ENCODE measurements around the gene CDC20. TPM values are rescaled to one million over a fixed set of nuclear protein-coding genes. Genes with fewer than 3 reads are reported as not detected.

The CDC20 gene
- total and polyA plus RNA-seq, 2 experiments from 2014 or later = 207 to 252 TPM

DNA sequence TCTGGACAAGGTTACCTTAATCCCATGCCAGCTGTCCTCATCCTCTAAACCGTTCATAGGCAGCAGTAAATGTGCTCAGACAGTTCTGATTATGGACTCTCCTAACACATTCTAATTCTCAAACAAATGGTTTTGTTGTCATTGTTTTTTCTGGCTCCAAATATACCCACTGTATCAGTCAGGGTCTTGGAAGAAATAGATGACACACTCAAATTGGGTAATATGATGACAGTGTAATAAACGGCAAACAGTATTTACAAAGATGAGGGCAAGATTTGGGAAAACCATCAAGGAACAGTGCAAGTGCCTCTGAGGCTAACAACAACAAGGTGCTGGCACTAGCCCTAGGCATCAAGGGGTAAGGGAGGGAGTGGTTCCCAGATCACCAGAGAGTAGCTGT, 4.3 kb upstream of the CDC20 start:
- Mint-ChIP-seq H3K27ac (no peak overlapping the region; the same call in 1 of the 2 replicates), H3K27me3 (ENCODE audit: insufficient read depth, low read depth, poor library complexity) (peaks cover 17% of the 10 kb centered on the region), H3K36me3 (ENCODE audit: low read depth) (peaks cover 6% of the 10 kb centered on the region), H3K9me3 (no peaks in the 10 kb centered on the region), H3K4me1 (peaks cover 21% of the 10 kb centered on the region), H3K4me3 (no peak overlapping the region; the same call in 2 of the 3 replicates)
- Histone ChIP-seq H3K27me3 (ENCODE audit: insufficient read depth) (no peaks in the 10 kb centered on the region), H3K4me3 (no peak overlapping the region), H3K9me2 (ENCODE audit: insufficient read depth) (no peaks in the 10 kb centered on the region), H4K20me1 (replicated peaks; ENCODE audit: insufficient read depth) (no peaks in the 10 kb centered on the region; the same call in 1 of the 2 replicates), H3F3A (replicated peaks; ENCODE audit: low read depth) (peaks cover 9% of the 10 kb centered on the region; the same call in 1 of the 2 replicates), H3K27ac (ENCODE audit: low read depth) (no peak overlapping the region), H3K79me2 (replicated peaks; ENCODE audit: insufficient read depth) (peaks cover 10% of the 10 kb centered on the region), H3K4me1 (ENCODE audit: insufficient read depth) (peaks cover 18% of the 10 kb centered on the region), H3K36me3 (ENCODE audit: insufficient read depth) (peaks cover under 1% of the 10 kb centered on the region; the same call in 1 of the 2 replicates), H3K4me2 (no peak overlapping the region), H2AFZ (no peak overlapping the region)
- DNase-seq (ENCODE audit: low spot score) (no peak), ATAC-seq (no peak)
- no peak for TF ChIP-seq EZH2 (IDR thresholded peaks at IDR 0.05; ENCODE audit: low read depth, unreplicated experiment)
- TF ChIP-seq ZNF114 (CRISPR knock-in tag; IDR thresholded peaks at IDR 0.05) = no peak
- TF ChIP-seq STAT1 (IDR thresholded peaks at IDR 0.05; ENCODE audit: unreplicated experiment) = no peak
- TF ChIP-seq, protein P1, sequence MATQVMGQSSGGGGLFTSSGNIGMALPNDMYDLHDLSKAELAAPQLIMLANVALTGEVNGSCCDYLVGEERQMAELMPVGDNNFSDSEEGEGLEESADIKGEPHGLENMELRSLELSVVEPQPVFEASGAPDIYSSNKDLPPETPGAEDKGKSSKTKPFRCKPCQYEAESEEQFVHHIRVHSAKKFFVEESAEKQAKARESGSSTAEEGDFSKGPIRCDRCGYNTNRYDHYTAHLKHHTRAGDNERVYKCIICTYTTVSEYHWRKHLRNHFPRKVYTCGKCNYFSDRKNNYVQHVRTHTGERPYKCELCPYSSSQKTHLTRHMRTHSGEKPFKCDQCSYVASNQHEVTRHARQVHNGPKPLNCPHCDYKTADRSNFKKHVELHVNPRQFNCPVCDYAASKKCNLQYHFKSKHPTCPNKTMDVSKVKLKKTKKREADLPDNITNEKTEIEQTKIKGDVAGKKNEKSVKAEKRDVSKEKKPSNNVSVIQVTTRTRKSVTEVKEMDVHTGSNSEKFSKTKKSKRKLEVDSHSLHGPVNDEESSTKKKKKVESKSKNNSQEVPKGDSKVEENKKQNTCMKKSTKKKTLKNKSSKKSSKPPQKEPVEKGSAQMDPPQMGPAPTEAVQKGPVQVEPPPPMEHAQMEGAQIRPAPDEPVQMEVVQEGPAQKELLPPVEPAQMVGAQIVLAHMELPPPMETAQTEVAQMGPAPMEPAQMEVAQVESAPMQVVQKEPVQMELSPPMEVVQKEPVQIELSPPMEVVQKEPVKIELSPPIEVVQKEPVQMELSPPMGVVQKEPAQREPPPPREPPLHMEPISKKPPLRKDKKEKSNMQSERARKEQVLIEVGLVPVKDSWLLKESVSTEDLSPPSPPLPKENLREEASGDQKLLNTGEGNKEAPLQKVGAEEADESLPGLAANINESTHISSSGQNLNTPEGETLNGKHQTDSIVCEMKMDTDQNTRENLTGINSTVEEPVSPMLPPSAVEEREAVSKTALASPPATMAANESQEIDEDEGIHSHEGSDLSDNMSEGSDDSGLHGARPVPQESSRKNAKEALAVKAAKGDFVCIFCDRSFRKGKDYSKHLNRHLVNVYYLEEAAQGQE (IDR thresholded peaks at IDR 0.05; ENCODE audit: unreplicated experiment) = no peak
- TF ChIP-seq EZH2phosphoT487 (IDR thresholded peaks at IDR 0.05; ENCODE audit: unreplicated experiment) = no peak
- TF ChIP-seq, protein P2, sequence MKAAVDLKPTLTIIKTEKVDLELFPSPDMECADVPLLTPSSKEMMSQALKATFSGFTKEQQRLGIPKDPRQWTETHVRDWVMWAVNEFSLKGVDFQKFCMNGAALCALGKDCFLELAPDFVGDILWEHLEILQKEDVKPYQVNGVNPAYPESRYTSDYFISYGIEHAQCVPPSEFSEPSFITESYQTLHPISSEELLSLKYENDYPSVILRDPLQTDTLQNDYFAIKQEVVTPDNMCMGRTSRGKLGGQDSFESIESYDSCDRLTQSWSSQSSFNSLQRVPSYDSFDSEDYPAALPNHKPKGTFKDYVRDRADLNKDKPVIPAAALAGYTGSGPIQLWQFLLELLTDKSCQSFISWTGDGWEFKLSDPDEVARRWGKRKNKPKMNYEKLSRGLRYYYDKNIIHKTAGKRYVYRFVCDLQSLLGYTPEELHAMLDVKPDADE (IDR thresholded peaks at IDR 0.05) = no peak
- no peak for TF ChIP-seq ZNF331 (CRISPR knock-in tag; IDR thresholded peaks at IDR 0.05; ENCODE audit: low read depth)
- TF ChIP-seq, protein P3, sequence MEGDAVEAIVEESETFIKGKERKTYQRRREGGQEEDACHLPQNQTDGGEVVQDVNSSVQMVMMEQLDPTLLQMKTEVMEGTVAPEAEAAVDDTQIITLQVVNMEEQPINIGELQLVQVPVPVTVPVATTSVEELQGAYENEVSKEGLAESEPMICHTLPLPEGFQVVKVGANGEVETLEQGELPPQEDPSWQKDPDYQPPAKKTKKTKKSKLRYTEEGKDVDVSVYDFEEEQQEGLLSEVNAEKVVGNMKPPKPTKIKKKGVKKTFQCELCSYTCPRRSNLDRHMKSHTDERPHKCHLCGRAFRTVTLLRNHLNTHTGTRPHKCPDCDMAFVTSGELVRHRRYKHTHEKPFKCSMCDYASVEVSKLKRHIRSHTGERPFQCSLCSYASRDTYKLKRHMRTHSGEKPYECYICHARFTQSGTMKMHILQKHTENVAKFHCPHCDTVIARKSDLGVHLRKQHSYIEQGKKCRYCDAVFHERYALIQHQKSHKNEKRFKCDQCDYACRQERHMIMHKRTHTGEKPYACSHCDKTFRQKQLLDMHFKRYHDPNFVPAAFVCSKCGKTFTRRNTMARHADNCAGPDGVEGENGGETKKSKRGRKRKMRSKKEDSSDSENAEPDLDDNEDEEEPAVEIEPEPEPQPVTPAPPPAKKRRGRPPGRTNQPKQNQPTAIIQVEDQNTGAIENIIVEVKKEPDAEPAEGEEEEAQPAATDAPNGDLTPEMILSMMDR (conservative IDR thresholded peaks at IDR 0.05; ENCODE audit: low read depth in 2 of 2) = no peak
- TF ChIP-seq POLR2AphosphoS5 (IDR thresholded peaks at IDR 0.05; ENCODE audit: low read depth) = no peak
- TF ChIP-seq CREB1 (CRISPR knock-in tag; IDR thresholded peaks at IDR 0.05; ENCODE audit: low read depth) = no peak
- TF ChIP-seq, protein P4, sequence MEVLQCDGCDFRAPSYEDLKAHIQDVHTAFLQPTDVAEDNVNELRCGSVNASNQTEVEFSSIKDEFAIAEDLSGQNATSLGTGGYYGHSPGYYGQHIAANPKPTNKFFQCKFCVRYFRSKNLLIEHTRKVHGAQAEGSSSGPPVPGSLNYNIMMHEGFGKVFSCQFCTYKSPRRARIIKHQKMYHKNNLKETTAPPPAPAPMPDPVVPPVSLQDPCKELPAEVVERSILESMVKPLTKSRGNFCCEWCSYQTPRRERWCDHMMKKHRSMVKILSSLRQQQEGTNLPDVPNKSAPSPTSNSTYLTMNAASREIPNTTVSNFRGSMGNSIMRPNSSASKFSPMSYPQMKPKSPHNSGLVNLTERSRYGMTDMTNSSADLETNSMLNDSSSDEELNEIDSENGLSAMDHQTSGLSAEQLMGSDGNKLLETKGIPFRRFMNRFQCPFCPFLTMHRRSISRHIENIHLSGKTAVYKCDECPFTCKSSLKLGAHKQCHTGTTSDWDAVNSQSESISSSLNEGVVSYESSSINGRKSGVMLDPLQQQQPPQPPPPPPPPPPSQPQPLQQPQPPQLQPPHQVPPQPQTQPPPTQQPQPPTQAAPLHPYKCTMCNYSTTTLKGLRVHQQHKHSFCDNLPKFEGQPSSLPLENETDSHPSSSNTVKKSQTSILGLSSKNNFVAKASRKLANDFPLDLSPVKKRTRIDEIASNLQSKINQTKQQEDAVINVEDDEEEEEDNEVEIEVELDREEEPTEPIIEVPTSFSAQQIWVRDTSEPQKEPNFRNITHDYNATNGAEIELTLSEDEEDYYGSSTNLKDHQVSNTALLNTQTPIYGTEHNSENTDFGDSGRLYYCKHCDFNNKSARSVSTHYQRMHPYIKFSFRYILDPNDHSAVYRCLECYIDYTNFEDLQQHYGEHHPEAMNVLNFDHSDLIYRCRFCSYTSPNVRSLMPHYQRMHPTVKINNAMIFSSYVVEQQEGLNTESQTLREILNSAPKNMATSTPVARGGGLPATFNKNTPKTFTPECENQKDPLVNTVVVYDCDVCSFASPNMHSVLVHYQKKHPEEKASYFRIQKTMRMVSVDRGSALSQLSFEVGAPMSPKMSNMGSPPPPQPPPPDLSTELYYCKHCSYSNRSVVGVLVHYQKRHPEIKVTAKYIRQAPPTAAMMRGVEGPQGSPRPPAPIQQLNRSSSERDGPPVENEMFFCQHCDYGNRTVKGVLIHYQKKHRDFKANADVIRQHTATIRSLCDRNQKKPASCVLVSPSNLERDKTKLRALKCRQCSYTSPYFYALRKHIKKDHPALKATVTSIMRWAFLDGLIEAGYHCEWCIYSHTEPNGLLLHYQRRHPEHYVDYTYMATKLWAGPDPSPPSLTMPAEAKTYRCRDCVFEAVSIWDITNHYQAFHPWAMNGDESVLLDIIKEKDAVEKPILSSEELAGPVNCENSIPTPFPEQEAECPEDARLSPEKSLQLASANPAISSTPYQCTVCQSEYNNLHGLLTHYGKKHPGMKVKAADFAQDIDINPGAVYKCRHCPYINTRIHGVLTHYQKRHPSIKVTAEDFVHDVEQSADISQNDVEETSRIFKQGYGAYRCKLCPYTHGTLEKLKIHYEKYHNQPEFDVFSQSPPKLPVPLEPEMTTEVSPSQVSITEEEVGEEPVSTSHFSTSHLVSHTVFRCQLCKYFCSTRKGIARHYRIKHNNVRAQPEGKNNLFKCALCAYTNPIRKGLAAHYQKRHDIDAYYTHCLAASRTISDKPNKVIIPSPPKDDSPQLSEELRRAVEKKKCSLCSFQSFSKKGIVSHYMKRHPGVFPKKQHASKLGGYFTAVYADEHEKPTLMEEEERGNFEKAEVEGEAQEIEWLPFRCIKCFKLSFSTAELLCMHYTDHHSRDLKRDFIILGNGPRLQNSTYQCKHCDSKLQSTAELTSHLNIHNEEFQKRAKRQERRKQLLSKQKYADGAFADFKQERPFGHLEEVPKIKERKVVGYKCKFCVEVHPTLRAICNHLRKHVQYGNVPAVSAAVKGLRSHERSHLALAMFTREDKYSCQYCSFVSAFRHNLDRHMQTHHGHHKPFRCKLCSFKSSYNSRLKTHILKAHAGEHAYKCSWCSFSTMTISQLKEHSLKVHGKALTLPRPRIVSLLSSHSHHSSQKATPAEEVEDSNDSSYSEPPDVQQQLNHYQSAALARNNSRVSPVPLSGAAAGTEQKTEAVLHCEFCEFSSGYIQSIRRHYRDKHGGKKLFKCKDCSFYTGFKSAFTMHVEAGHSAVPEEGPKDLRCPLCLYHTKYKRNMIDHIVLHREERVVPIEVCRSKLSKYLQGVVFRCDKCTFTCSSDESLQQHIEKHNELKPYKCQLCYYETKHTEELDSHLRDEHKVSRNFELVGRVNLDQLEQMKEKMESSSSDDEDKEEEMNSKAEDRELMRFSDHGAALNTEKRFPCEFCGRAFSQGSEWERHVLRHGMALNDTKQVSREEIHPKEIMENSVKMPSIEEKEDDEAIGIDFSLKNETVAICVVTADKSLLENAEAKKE (CRISPR knock-in tag; IDR thresholded peaks at IDR 0.05) = no peak
- TF ChIP-seq JUNB (IDR thresholded peaks at IDR 0.05; ENCODE audit: unreplicated experiment) = no peak
- TF ChIP-seq NANOG (IDR thresholded peaks at IDR 0.05; ENCODE audit: borderline replicate concordance) = no peak

Data from GM23338 (cell line).